Activated naive CD8-positive, alpha-beta T cell (primary cell): ENCODE measurements around the gene ELMO1.

Source experiments
- H3K27ac Mint-ChIP-seq: one replicate; pipeline ENCODE4 v1.8.0; 2021; ENCODE audit warnings: mixed read lengths
- H3K27me3 Mint-ChIP-seq: one replicate; pipeline ENCODE4 v1.8.0; 2021; ENCODE audit warnings: mixed read lengths
- H3K36me3 Mint-ChIP-seq: one replicate; pipeline ENCODE4 v1.8.0; 2021; ENCODE audit warnings: mixed read lengths
- H3K4me1 Mint-ChIP-seq: one replicate; pipeline ENCODE4 v1.8.0; 2021; ENCODE audit warnings: low read depth, mixed read lengths
- H3K4me3 Mint-ChIP-seq: one replicate; pipeline ENCODE4 v1.8.0; 2021; ENCODE audit warnings: mild to moderate bottlenecking, mixed read lengths
- H3K9me3 Mint-ChIP-seq: one replicate; pipeline ENCODE4 v1.8.0; 2021; ENCODE audit warnings: low read depth, mixed read lengths

ELMO1 gene

DNA sequence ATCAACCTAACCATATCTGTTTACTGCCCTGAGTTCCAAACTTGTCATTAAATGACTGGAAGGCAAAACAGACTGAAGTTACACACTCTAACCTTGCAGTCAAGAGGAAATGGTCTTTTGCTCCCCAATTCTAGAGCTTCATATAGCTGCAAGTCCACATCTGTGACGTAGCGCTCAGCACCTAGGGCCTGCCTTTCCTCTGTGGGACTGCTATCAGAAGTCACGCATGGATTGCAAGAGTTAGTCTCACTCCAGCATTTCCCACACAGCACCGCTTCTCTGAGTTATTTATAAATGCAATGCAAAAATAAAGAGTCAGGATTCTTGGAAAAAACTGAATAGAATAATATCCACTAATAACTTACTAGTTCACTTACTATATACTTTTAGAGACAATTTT lies 96.9 kb downstream of the ELMO1 start:
- H3K4me3 Mint-ChIP-seq, result peak overlapping the region; percentile 93
- no peaks in the 10 kb centered on the region for H3K9me3 Mint-ChIP-seq
- peaks cover 6% of the 10 kb centered on the region for H3K36me3 Mint-ChIP-seq
- peaks cover 78% of the 10 kb centered on the region for H3K4me1 Mint-ChIP-seq
- no peaks in the 10 kb centered on the region for H3K27me3 Mint-ChIP-seq
- H3K27ac Mint-ChIP-seq, result no peak overlapping the region

DNA sequence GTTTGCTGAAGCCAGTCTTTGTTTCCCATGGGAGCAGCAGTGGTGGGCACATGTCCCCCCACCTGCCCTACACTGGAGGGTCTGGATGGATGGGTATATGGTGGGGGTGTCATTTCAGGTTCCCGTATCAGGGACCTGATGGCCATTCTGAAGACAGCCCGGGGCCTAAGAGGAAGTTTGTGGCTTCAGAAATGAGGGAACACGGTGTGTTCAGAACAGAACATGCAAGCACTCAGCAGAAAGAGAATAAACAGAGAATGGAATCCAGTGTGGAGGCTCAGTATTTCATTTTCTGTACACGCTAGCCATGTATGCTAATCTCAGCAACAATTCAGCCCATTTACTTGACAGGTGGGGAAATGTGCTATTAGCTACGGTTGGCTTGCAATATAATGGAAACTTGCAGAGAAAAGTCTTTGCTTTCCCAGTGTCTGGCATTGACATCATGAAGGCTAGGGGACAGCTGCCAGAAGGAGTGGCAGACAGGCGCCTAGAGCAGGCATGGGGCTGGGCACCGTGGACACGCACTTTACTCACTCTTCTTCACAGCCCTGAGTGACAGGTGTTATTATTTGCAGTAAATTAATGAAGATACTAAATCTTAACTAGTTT lies 98.6 kb downstream of the ELMO1 start:
- Mint-ChIP-seq H3K36me3 (peaks cover 6% of the 10 kb centered on the region), H3K27ac (no peak overlapping the region), H3K4me1 (peaks cover 74% of the 10 kb centered on the region), H3K27me3 (no peaks in the 10 kb centered on the region), H3K4me3 (peak overlapping the region; percentile 58), H3K9me3 (no peaks in the 10 kb centered on the region)

DNA sequence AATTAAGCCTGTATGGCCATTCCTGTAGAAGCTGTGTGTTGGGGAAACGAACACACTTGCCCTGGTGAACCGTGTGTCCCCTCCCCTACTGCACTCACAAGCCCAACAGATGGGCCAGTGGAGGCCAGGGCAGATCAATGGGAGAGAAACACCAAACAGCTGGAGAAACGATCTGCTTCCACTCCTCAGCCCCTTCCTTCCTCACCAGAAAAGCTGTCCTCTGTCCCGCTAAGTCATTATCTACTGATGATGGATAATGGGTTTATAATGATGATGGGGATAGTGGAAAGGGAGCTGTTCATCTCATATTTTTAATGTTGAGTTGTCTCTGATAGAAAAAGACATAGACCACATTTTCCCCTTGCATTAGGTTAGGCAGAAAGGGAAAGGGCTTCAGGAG lies 99.7 kb downstream of the ELMO1 start:
- H3K4me3 Mint-ChIP-seq, result no peak overlapping the region
- H3K36me3 Mint-ChIP-seq, result peaks cover 6% of the 10 kb centered on the region

DNA sequence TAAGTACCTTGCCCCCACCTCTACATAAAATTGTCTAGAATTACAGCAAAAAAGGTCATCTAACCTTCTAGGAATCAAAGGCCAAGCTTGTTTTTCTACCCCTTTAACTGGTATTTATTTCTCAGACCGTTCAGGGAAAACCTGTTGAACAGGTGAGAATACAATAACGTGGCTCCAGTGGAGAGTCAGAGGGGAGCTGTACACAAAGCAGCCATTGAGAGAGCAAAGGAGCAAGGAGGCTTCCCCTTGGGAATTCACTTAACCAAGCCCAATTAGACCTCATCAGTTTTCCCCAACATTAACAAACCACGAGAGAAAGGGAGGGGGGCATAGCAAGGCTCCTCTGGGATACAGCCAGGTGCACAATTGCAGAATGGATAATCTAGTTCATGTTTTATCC lies 101.9 kb downstream of the ELMO1 start:
- peaks cover 6% of the 10 kb centered on the region for H3K36me3 Mint-ChIP-seq
- no peak overlapping the region for H3K4me3 Mint-ChIP-seq
- H3K27me3 Mint-ChIP-seq, result no peaks in the 10 kb centered on the region
- peaks cover 65% of the 10 kb centered on the region for H3K4me1 Mint-ChIP-seq
- H3K9me3 Mint-ChIP-seq, result no peaks in the 10 kb centered on the region
- no peak overlapping the region for H3K27ac Mint-ChIP-seq

More for the DNA sequence above, 99.7 kb downstream of the ELMO1 start:
- no peaks in the 10 kb centered on the region for H3K9me3 Mint-ChIP-seq
- peaks cover 72% of the 10 kb centered on the region for H3K4me1 Mint-ChIP-seq
- H3K27ac Mint-ChIP-seq, result peak overlapping the region; percentile 46
- H3K27me3 Mint-ChIP-seq, result no peaks in the 10 kb centered on the region

DNA sequence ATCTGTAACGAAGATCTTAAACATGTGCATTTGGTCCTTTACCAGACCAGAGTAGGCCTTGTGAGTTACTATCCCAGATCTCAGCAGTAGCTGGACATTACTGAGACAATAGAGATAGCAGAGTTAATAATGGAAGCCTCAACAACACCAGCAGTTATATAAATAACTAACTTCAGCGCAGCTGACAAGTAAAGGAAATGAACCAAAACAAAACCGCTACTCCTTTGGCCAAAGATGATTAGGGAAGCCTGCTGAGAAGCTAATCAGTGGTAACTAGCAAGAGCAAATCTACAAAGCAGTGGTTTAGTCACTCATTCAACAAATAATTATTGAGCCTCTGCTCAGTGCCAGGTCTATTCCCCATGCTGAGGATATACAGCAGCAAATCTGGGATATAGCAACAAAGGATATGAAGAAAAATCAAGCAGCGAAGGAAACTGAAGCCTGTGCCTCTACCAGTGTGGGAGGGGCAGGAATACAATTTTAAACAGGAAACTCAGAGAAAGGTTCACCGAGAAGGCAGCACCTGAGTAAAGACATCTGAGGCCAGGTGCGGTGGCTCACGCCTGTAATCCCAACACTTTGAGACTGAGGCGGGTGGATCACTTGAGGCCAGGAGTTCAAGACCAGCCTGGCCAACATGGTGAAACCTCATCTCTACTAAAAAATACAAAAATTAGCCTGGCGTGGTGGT lies 103.6 kb downstream of the ELMO1 start:
- peak overlapping the region; percentile 53 for H3K4me3 Mint-ChIP-seq

DNA sequence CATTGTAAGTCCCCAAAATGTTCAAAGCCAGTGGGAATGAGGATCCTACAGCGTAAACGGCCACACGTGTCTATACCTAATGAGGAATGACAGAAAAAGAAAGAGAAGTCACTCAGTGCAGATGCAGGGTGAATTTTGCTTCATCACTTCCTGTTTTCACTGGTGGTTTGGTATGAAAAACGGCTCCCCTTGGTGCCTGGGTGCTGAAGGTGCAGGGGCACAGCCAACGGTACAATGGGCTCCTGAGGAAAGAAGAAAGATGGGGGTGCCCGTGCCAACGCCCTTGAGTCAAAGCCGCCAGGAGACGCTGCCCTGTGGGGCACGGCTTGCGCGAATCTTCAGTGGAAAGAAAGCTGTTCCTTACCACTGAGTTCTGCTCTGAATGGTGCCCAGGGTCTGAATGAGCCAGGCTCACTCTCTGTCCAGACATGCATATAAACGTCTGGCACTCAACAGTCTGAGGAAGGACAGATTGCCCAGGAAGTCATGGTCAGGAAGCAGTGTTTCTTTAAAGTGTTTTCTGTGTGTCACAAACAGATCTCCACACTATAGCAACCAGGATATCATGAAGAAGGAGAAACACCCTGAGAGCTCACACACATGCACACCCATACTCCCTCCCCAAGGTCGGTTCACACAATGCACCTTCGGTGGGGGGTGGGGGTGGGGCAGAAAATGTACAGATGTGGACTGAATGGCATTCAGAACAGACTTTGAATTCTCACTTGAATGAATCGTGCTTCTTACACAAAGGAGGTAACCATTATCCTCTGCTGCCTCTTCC lies 105.8 kb downstream of the ELMO1 start:
- H3K27ac Mint-ChIP-seq, result peak overlapping the region; percentile 99
- peaks cover 8% of the 10 kb centered on the region for H3K36me3 Mint-ChIP-seq
- no peaks in the 10 kb centered on the region for H3K9me3 Mint-ChIP-seq
- H3K4me1 Mint-ChIP-seq, result peaks cover 68% of the 10 kb centered on the region
- peak overlapping the region; percentile 93 for H3K4me3 Mint-ChIP-seq
- H3K27me3 Mint-ChIP-seq, result no peaks in the 10 kb centered on the region

More for the DNA sequence above, 103.6 kb downstream of the ELMO1 start:
- peak overlapping the region; percentile 90 for H3K27ac Mint-ChIP-seq
- no peaks in the 10 kb centered on the region for H3K27me3 Mint-ChIP-seq
- no peaks in the 10 kb centered on the region for H3K9me3 Mint-ChIP-seq
- peaks cover 66% of the 10 kb centered on the region for H3K4me1 Mint-ChIP-seq
- H3K36me3 Mint-ChIP-seq, result peaks cover 10% of the 10 kb centered on the region

DNA sequence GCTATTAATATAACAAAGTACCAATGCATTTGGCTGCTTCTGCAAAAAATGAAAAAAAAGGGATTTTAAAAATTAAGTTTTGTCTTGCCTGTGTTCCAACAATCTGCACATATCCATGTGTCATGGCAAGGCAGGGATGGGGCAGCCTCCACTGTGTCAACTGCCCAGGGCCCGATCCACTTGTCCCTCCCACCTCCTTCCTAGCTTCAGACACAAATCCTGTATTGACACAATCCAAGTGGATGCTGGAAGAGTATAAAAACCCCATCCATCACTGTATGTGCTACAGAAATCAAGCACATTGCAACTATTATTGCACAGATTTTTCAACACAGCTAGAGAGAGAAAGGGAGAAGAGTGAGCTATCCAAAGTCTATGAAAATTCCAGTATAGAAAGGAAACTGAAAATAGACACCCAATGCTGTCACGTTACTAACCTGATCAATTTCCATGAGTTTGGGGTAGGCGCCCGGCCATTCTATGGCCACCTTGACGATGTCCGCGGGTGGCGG lies 106.4 kb downstream of the ELMO1 start:
- peaks cover 11% of the 10 kb centered on the region for H3K36me3 Mint-ChIP-seq
- H3K4me1 Mint-ChIP-seq, result peaks cover 64% of the 10 kb centered on the region
- H3K9me3 Mint-ChIP-seq, result no peaks in the 10 kb centered on the region
- peak overlapping the region; percentile 99 for H3K27ac Mint-ChIP-seq
- H3K4me3 Mint-ChIP-seq, result peak overlapping the region; percentile 93
- H3K27me3 Mint-ChIP-seq, result no peaks in the 10 kb centered on the region

DNA sequence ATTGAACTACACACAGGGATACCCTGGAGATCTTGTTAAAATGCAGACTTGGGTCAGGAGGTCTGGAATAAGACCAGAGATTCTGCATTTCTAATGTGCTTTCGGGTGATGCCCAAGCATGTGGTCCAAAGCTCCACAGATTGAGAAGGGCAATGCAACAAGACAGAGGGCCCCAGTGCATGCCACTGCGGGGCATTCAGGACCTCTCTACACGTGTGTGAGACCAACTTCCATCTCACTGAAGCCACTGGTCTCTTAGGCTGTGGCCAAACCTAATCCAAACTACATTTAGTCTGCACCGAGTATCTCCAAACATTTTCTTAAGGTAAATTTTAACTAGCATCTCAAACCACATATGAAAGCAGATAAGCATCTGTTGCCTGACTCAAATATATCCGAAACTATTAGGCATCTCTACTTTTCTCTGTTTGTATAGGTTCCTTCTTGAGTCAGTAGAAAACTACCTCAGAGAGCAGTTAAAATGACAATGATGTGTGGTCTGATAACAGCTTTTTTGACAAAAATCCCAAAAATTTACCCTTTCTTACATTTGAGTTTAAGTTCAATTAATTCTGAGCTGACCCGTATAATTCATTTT lies 107.5 kb downstream of the ELMO1 start:
- no peaks in the 10 kb centered on the region for H3K9me3 Mint-ChIP-seq
- peak overlapping the region; percentile 93 for H3K4me3 Mint-ChIP-seq
- no peaks in the 10 kb centered on the region for H3K27me3 Mint-ChIP-seq
- peaks cover 70% of the 10 kb centered on the region for H3K4me1 Mint-ChIP-seq
- H3K27ac Mint-ChIP-seq, result peak overlapping the region; percentile 99
- H3K36me3 Mint-ChIP-seq, result peaks cover 22% of the 10 kb centered on the region

DNA sequence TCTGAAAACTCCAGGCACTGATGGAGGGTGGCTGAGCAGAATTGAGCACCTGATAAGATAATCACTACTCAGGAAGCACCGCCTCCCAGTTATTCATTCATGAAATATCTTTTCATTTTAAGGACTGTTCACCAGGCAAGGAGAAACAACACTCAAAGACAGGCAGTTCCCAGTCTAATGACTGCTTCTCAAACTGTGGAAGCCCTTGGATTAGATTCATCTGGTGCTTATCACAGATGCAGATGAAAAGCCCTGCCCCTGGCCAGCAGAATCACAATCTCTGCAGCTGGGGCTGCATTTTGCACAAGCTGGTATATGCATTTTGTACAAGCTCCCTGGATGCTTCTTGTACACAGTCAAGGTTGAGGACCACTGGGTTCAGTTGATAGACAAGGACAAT lies 109.7 kb downstream of the ELMO1 start:
- Mint-ChIP-seq H3K4me3 (peak overlapping the region; percentile 11), H3K36me3 (peaks cover 29% of the 10 kb centered on the region), H3K27ac (peak overlapping the region; percentile 84), H3K27me3 (no peaks in the 10 kb centered on the region), H3K4me1 (peaks cover 74% of the 10 kb centered on the region), H3K9me3 (no peaks in the 10 kb centered on the region)

DNA sequence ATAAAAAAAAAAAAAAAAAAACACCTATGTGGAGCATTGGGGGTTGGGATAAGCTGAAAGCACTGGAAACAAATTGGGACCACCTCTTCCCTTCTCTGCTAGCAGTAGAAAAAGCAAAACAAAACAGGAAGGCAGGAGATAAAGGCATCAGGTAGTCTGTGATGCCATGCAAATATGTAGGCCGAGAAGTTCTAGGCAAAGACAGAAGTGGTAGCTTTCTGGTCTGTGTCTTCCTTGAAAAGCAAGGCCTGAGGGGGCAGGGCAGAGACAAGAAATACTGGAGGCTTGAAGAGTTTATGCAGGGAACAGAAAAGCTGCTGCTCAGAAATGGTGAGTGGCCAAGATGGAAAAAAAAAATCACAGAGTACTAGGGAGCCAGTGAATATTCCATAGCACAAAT lies 111.1 kb downstream of the ELMO1 start:
- Mint-ChIP-seq H3K4me1 (peaks cover 79% of the 10 kb centered on the region), H3K27me3 (no peaks in the 10 kb centered on the region), H3K4me3 (no peak overlapping the region), H3K27ac (no peak overlapping the region), H3K36me3 (peaks cover 37% of the 10 kb centered on the region), H3K9me3 (no peaks in the 10 kb centered on the region)

DNA sequence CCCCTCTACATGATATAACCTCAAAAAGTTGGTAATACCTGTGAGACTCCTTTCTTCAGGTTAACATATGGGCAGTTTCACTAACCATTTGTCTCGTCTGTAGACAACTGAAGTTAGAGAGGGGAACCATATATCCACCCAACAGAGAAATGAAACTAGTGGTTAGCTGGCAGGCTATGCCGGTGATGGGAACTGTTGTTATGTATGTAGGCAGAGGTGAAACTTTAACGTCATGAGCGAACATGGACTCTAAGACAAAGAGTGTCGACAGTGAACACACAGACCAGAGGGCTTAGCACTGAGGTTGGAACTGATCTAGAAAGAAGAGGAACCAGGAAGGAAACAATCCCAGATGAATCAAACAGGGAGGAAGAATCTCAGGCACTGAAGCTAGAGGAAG lies 112.4 kb downstream of the ELMO1 start:
- Mint-ChIP-seq H3K9me3 (no peaks in the 10 kb centered on the region), H3K4me3 (peak overlapping the region; percentile 57), H3K27me3 (no peaks in the 10 kb centered on the region), H3K36me3 (peaks cover 45% of the 10 kb centered on the region), H3K4me1 (peaks cover 77% of the 10 kb centered on the region), H3K27ac (peak overlapping the region; percentile 51)

DNA sequence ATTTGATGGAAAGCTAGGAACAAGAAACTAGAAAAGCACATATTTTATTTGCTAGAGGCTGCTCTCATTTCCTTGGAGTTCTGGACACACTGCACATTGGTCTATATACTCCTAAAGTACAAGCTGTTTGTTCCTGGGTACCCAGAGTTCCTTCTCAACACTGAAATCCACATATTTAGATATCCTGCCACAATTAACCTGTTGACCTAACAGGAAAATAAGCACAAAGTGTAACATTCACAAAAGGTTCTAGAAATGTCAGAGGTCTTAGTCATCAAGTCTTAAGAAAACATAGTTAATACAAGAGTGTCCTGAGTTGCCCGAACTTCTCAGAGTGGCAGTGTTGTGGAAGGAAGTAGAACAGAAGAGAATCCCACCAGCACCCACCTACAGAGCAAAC lies 115.6 kb downstream of the ELMO1 start:
- peaks cover 64% of the 10 kb centered on the region for H3K4me1 Mint-ChIP-seq
- peaks cover 48% of the 10 kb centered on the region for H3K36me3 Mint-ChIP-seq
- H3K4me3 Mint-ChIP-seq, result no peak overlapping the region
- H3K27me3 Mint-ChIP-seq, result no peaks in the 10 kb centered on the region
- peak overlapping the region; percentile 47 for H3K27ac Mint-ChIP-seq
- H3K9me3 Mint-ChIP-seq, result peaks cover 3% of the 10 kb centered on the region

DNA sequence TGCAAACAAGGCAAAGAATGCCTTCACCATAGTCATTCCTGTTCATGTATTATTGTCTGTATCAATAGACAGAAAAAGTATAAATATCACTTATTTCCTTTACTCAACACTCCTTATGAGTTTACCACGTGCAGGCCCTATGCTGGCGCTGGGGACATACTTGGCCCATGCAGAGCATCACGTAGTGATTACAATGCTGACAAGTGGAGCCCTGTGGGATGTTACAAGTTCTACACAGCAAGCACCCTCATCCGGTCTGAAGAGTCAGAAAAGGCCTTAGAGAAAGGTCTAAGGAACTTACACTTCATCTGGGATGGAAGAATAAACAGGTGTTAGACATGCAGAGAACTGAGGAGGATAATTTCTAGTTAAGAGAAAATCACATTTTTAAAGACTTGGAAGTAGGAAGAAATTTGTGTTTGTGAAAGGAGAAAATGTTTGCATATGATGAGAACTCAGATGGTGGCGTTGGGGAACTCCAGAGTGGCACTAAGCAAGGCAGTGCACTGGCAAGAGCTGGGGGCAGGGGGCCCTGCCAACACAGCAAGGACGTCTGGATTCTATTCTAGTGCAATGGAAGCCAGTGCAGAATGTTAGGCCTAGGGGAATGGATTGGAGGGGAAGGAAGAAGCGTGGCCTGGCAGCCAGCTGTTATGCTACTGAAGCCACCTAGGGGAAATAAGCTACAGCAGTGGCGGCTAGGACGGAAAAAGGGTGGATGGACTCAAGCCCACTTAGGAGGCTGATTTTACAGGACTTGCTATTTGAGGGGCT lies 116.2 kb downstream of the ELMO1 start:
- no peak overlapping the region for H3K27ac Mint-ChIP-seq
- peaks cover 50% of the 10 kb centered on the region for H3K36me3 Mint-ChIP-seq
- peaks cover 3% of the 10 kb centered on the region for H3K9me3 Mint-ChIP-seq
- no peaks in the 10 kb centered on the region for H3K27me3 Mint-ChIP-seq
- H3K4me1 Mint-ChIP-seq, result peaks cover 69% of the 10 kb centered on the region
- H3K4me3 Mint-ChIP-seq, result no peak overlapping the region

DNA sequence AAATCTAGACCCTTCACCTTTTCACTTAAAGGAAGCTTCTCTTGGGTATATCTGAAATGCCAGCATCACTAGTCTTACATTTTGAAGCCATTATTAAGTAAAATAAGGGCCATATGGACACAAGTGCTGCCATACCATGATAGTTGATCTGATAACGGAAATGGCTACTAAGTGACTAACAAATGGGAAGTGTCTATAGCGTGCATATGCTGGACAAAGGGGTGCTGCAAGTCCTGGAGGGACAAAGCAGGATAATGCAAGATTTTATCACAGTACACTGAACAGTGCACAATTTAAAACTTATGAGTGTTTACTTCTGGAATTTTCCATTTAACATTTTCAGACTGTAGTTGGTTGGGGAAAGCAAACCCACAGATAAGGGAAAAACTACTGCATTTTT lies 117.9 kb downstream of the ELMO1 start:
- Mint-ChIP-seq H3K9me3 (peaks cover 3% of the 10 kb centered on the region), H3K4me3 (no peak overlapping the region), H3K27me3 (no peaks in the 10 kb centered on the region), H3K4me1 (peaks cover 63% of the 10 kb centered on the region), H3K27ac (no peak overlapping the region), H3K36me3 (peaks cover 41% of the 10 kb centered on the region)
